ENCODE measurements around the gene THOC2. TPM values are rescaled to one million over a fixed set of nuclear protein-coding genes. Genes with fewer than 3 reads are reported as not detected.

THOC2 gene
- total and polyA plus RNA-seq, 2 of the 8 experiments (the other 6 are each of a cell fraction or from before 2014, with no cell fraction given), result 32.7 to 68.8 TPM

GRCh38 chrX:123629502-123629901 is 103.3 kb downstream of the THOC2 start:
- no peaks in the 10 kb centered on the region for H3K79me1 ChIP-seq (ENCODE audit: low read depth, low read length)
- H3K4ac ChIP-seq (replicated peaks; ENCODE audit: insufficient read length, low read depth, low read length), result no peak overlapping the region
- no peaks in the 10 kb centered on the region for H3K23me2 ChIP-seq (ENCODE audit: low read depth, low read length)
- no peaks in the 10 kb centered on the region for H3K9me3 ChIP-seq (ENCODE audit: insufficient read depth in 2 of 2, low read depth in 1 of 2, low read length in 1 of 2)
- POLR2A ChIA-PET (ENCODE audit: partially characterized antibody), result no interaction called here
- no peak overlapping the region for H4K8ac ChIP-seq (ENCODE audit: extremely low read depth, insufficient read depth, low read length)
- no peak for DNase-seq (ENCODE audit: low read depth in 1 of 2, low spot score in 2 of 2)
- H3K4me3 ChIP-seq (ENCODE audit: extremely low read depth in 1 of 4, insufficient read depth in 2 of 4, low read depth in 3 of 4, low read length in 4 of 4), result no peak overlapping the region
- H2BK5ac ChIP-seq (ENCODE audit: low read depth, low read length), result no peak overlapping the region
- H3K4me2 ChIP-seq (ENCODE audit: insufficient read depth in 1 of 2, low read depth in 2 of 2, low read length in 2 of 2), result no peak overlapping the region
- H3K36me3 ChIP-seq (ENCODE audit: control insufficient read depth in 2 of 4, insufficient read depth in 4 of 4, low read length in 3 of 4), result peaks cover 0 to 37% (median 3%) of the 10 kb centered on the region in 4 experiments; a peak in 6 of 8 replicates
- no peaks in the 10 kb centered on the region for H3K4me1 ChIP-seq (replicated peaks in 1 of 4; ENCODE audit: control insufficient read depth in 3 of 4, insufficient read depth in 4 of 4, low read length in 3 of 4)
- H3K18ac ChIP-seq (ENCODE audit: extremely low read depth, low read length), result no peak overlapping the region
- no peaks in the 10 kb centered on the region for H4K20me1 ChIP-seq (replicated peaks in 1 of 2; ENCODE audit: control insufficient read depth in 1 of 2, insufficient read depth in 2 of 2, low read length in 2 of 2)
- H2AK5ac ChIP-seq (ENCODE audit: low read depth, low read length), result no peak overlapping the region
- no peak overlapping the region for H3K9ac ChIP-seq (replicated peaks in 1 of 4; ENCODE audit: extremely low read depth in 1 of 4, low read depth in 3 of 4, low read length in 3 of 4)
- no peak overlapping the region for H4K91ac ChIP-seq (replicated peaks; ENCODE audit: insufficient read length, low read length)
- no peaks in the 10 kb centered on the region for H3K79me2 ChIP-seq (ENCODE audit: control insufficient read depth in 1 of 2, insufficient read depth in 2 of 2, low read length in 2 of 2)
- WGBS, 2 experiments (ENCODE audit: extremely low coverage in 1 of 2, insufficient coverage in 1 of 2, insufficient read length in 1 of 2, insufficient replicate concordance in 2 of 2, low coverage in 1 of 2, low lambda C conversion rate in 2 of 2, missing lambda C conversion rate in 1 of 2), result 78% methylated on average over 3 of the region's 3 CpGs; no CpG with 5 or more reads in 1 of the 2 experiments
- H3K56ac ChIP-seq (replicated peaks; ENCODE audit: insufficient read length, low read depth, low read length), result no peak overlapping the region
- no peak overlapping the region for H2BK120ac ChIP-seq (replicated peaks; ENCODE audit: low read depth, low read length)
- H2BK20ac ChIP-seq (ENCODE audit: low read length), result no peak overlapping the region
- no peak overlapping the region for H2BK15ac ChIP-seq (ENCODE audit: low read length)
- no peak overlapping the region for H2BK12ac ChIP-seq (ENCODE audit: low read depth, low read length)
- no peak overlapping the region for H3K23ac ChIP-seq (ENCODE audit: insufficient read length)
- H3K27ac ChIP-seq (ENCODE audit: low read depth, low read length), result no peak overlapping the region
- no peak overlapping the region for H2AFZ ChIP-seq (ENCODE audit: low read length)
- CTCF ChIA-PET (ENCODE audit: partially characterized antibody), result interaction anchor here (0.8 kb wide), 1 partner anchor 16 kb away, joined by 3 read pairs; no protein-coding TSS in a partner anchor
- no peak overlapping the region for H4K5ac ChIP-seq (ENCODE audit: insufficient read length, low read depth, low read length)
- H3K14ac ChIP-seq (ENCODE audit: insufficient read length), result no peak overlapping the region
- H3K27me3 ChIP-seq (replicated peaks in 1 of 4; ENCODE audit: control insufficient read depth in 3 of 4, extremely low read depth in 1 of 4, insufficient read depth in 3 of 4, low read length in 3 of 4), result no peaks in the 10 kb centered on the region
- no peak for FAIRE-seq
- TF ChIP-seq USF2 (IDR thresholded peaks at IDR 0.05; ENCODE audit: low read length) (no peak), CREB1 (IDR thresholded peaks at IDR 0.05) (no peak), TBP (IDR thresholded peaks at IDR 0.05; ENCODE audit: low read depth, low read length) (no peak), ASH2L (IDR thresholded peaks at IDR 0.05; ENCODE audit: low read length) (no peak), SP1 (IDR thresholded peaks at IDR 0.05; ENCODE audit: low read depth, low read length) (no peak), SAP30 (IDR thresholded peaks at IDR 0.05; ENCODE audit: insufficient read depth, insufficient replicate concordance, low read length) (no peak), TCF12 (IDR thresholded peaks at IDR 0.05; ENCODE audit: low read depth, low read length) (no peak), EGR1 (IDR thresholded peaks at IDR 0.05; ENCODE audit: borderline replicate concordance, low read depth, low read length) (no peak), TAF7 (optimal IDR thresholded peaks at IDR 0.05; ENCODE audit: borderline replicate concordance, low read depth, low read length) (no peak), CBX5 (IDR thresholded peaks at IDR 0.05; ENCODE audit: low read depth, low read length) (no peak), ATF2 (IDR thresholded peaks at IDR 0.05; ENCODE audit: low read length) (no peak), NANOG (IDR thresholded peaks at IDR 0.05; ENCODE audit: insufficient read depth, low read depth, low read length, poor library complexity, severe bottlenecking) (no peak), SP4 (IDR thresholded peaks at IDR 0.05; ENCODE audit: low read length) (no peak)
